ENCODE results near the gene HPSE2.

DNA sequence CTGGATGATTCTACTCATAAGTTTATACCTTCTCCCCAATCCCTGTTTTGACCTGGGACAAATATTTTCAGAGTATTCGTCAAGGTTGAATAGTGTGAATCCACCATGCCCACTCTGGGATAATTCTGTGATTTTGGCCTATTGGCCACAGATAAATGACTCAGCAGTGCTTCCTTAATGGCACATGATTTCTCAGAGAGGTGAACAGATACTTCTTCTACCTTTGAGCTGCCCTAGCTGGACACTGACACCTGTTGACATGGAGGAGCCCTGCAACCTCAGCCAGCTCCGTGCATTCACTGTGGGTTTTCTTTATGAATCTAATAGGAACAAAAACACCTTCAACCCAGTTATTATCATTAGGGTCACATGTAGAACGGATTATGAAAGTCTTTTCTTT lies 748.0 kb downstream of the HPSE2 start:
- TF ChIP-seq, protein P1, sequence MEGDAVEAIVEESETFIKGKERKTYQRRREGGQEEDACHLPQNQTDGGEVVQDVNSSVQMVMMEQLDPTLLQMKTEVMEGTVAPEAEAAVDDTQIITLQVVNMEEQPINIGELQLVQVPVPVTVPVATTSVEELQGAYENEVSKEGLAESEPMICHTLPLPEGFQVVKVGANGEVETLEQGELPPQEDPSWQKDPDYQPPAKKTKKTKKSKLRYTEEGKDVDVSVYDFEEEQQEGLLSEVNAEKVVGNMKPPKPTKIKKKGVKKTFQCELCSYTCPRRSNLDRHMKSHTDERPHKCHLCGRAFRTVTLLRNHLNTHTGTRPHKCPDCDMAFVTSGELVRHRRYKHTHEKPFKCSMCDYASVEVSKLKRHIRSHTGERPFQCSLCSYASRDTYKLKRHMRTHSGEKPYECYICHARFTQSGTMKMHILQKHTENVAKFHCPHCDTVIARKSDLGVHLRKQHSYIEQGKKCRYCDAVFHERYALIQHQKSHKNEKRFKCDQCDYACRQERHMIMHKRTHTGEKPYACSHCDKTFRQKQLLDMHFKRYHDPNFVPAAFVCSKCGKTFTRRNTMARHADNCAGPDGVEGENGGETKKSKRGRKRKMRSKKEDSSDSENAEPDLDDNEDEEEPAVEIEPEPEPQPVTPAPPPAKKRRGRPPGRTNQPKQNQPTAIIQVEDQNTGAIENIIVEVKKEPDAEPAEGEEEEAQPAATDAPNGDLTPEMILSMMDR (IDR thresholded peaks at IDR 0.05): no peak
- TF ChIP-seq POLR2AphosphoS5 (IDR thresholded peaks at IDR 0.05): no peak
